ENCODE data around the gene DIS3L2.

Gene DIS3L2

DNA sequence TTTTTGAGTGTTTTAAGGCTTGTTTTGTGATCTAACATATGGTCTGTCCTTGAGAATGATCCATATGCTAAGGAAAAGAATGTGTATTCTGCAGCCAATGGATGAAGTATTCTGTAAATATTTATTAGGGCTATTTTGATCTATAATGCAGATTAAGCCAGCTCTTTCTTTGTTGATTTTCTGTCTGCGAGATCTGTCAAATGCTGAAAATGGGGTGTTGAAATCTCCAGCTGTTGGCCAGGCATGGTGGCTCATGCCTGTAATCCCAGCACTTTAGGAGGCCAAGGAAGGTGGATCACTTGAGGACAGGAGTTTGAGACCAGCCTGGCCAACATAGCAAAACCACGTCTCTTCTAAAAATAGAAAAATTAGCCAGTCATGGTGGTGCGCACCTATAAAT is 132.7 kb downstream of the DIS3L2 start:
- no peak overlapping the region for H3K4me3 ChIP-seq (ENCODE audit: low read depth, low read length)
- TF ChIP-seq, protein P1, sequence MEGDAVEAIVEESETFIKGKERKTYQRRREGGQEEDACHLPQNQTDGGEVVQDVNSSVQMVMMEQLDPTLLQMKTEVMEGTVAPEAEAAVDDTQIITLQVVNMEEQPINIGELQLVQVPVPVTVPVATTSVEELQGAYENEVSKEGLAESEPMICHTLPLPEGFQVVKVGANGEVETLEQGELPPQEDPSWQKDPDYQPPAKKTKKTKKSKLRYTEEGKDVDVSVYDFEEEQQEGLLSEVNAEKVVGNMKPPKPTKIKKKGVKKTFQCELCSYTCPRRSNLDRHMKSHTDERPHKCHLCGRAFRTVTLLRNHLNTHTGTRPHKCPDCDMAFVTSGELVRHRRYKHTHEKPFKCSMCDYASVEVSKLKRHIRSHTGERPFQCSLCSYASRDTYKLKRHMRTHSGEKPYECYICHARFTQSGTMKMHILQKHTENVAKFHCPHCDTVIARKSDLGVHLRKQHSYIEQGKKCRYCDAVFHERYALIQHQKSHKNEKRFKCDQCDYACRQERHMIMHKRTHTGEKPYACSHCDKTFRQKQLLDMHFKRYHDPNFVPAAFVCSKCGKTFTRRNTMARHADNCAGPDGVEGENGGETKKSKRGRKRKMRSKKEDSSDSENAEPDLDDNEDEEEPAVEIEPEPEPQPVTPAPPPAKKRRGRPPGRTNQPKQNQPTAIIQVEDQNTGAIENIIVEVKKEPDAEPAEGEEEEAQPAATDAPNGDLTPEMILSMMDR (IDR thresholded peaks at IDR 0.05; ENCODE audit: low read depth, low read length): no peak
- no peaks in the 10 kb centered on the region for H3K9me3 ChIP-seq (ENCODE audit: severe bottlenecking)
- no peaks in the 10 kb centered on the region for H3K27me3 ChIP-seq (ENCODE audit: insufficient read depth, low read depth, severe bottlenecking)
- H3K36me3 ChIP-seq: no peaks in the 10 kb centered on the region
- DNase-seq: no peak
- H3K27ac ChIP-seq: no peak overlapping the region

DNA sequence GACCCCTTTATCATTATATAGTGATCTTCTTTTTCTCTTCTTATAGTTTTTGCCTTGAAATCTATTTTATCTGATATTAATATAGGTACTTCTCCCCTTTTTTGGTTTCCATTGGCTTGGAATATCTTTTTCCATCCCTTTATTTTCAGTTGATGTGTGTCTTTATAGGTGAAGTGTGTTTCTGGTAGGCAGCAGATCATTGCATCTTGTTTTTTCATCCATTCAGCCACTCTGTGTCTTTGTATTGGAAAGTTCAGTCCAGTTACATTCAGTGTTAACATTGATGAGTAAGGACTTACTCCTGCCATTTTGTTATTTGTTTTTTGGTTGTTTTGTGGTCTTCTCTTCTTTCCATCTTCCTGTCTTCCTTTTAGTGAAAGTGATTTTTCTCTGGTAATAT is 133.4 kb downstream of the DIS3L2 start:
- no peaks in the 10 kb centered on the region for H3K27me3 ChIP-seq (ENCODE audit: insufficient read depth, low read depth, severe bottlenecking)
- H3K9me3 ChIP-seq (ENCODE audit: severe bottlenecking): no peaks in the 10 kb centered on the region
- DNase-seq: no peak

DNA sequence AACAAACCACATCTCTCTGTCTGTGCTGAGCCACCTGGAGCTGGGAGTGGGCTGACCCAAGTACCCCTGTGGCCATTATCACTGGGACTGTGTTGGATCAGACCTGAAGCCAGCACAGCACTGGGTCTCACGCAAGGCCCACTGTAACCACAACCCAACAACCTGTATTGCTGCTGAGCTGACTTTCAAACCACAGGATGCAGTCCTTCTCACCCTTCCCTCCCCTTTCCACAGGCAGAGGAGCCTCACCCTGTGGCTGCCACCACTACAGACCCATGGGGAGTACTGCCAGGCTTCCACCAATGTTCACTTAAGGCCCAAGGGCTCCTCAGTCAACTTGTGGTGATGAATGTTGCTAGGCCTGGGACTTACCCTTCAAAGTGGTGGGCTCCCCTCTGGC is 135.7 kb downstream of the DIS3L2 start:
- Histone ChIP-seq H3K9me3 (ENCODE audit: severe bottlenecking) (no peaks in the 10 kb centered on the region), H3K27me3 (ENCODE audit: insufficient read depth, low read depth, severe bottlenecking) (no peaks in the 10 kb centered on the region), H3K4me3 (ENCODE audit: low read depth, low read length) (no peak overlapping the region), H3K27ac (no peak overlapping the region), H3K36me3 (no peaks in the 10 kb centered on the region)
- TF ChIP-seq, protein P1 (IDR thresholded peaks at IDR 0.05; ENCODE audit: low read depth, low read length): no peak
- DNase-seq: no peak

More for the DNA sequence above, 133.4 kb downstream of the DIS3L2 start:
- TF ChIP-seq, protein P1 (IDR thresholded peaks at IDR 0.05; ENCODE audit: low read depth, low read length): no peak
- no peak overlapping the region for H3K4me3 ChIP-seq (ENCODE audit: low read depth, low read length)
- H3K27ac ChIP-seq: no peak overlapping the region
- no peaks in the 10 kb centered on the region for H3K36me3 ChIP-seq

DNA sequence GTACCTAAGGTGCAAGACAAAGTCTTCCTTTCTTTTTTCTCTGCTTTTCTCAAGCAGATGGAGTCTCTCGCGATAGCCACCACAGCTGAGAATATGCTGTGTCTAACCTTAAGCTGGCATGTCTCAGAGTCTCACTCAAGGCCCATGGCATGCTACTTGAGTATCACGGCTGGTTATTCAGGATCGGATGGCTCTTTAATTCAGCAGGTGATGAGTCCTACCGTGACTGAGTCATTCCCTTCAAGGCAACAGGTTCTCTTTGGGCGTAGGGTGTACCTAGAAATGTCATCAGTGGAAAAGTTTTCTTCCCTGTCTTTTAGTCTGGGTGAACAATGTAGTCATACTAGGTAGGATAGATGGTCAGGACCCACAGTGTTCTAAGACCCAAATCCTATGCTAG is 136.2 kb downstream of the DIS3L2 start:
- H3K9me3 ChIP-seq (ENCODE audit: severe bottlenecking): no peaks in the 10 kb centered on the region
- DNase-seq: no peak
- TF ChIP-seq, protein P1 (IDR thresholded peaks at IDR 0.05; ENCODE audit: low read depth, low read length): no peak
- H3K4me3 ChIP-seq (ENCODE audit: low read depth, low read length): no peak overlapping the region
- H3K27ac ChIP-seq: no peak overlapping the region
- no peaks in the 10 kb centered on the region for H3K27me3 ChIP-seq (ENCODE audit: insufficient read depth, low read depth, severe bottlenecking)
- H3K36me3 ChIP-seq: no peaks in the 10 kb centered on the region

DNA sequence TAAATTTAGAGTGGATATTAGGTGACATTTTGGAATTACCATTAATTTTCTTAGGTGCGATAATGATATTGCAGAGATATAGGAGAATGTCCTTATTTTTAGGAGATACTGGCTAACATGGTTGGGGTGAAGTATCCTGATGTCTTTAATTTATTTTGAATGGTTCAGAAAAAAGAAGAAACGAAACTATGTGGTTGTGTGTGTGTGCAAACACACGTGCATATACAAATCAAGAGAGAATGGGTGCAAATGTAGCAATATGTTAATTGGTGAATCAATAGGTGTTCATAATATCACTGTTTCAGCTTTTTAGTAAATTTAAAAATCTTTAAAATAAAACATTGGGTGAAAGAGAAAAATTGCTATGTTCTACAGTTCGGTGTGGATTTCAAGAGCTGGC is 140.9 kb downstream of the DIS3L2 start:
- TF ChIP-seq, protein P1 (IDR thresholded peaks at IDR 0.05; ENCODE audit: low read depth, low read length): no peak
- Histone ChIP-seq H3K9me3 (ENCODE audit: severe bottlenecking) (no peaks in the 10 kb centered on the region), H3K27me3 (ENCODE audit: insufficient read depth, low read depth, severe bottlenecking) (no peaks in the 10 kb centered on the region), H3K36me3 (no peaks in the 10 kb centered on the region), H3K27ac (no peak overlapping the region), H3K4me3 (ENCODE audit: low read depth, low read length) (no peak overlapping the region)
- DNase-seq: no peak

DNA sequence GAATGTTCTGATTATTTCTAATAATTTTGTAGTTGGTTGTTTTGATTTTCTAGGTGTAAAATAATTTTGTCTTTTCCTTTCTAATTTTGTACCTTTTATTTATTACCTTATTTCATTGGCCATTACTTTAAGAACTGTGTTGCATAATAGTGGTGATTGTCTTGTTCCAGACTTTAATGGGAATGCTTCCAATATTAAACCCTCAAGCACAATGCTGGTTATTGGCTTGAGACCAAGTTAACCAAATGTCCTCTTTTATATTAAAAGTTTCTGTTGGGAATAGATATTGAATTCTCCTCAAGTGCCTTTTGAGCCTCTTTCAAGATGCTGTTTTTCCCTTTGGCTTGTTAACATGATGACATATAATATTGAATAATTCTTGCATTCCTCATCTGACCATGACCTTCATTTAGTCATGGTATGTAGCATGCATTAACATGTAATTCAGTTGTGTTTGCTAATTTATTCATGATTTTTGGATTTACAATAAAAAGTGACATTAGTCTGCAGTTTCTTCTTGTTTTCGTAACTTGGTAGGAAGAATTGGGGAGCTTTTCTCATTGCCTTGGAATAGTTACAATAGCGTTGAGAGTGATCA is 141.7 kb downstream of the DIS3L2 start:
- H3K27me3 ChIP-seq (ENCODE audit: insufficient read depth, low read depth, severe bottlenecking): no peaks in the 10 kb centered on the region
- H3K9me3 ChIP-seq (ENCODE audit: severe bottlenecking): no peaks in the 10 kb centered on the region
- no peak for DNase-seq
- no peak overlapping the region for H3K27ac ChIP-seq
- no peaks in the 10 kb centered on the region for H3K36me3 ChIP-seq
- no peak overlapping the region for H3K4me3 ChIP-seq (ENCODE audit: low read depth, low read length)
- TF ChIP-seq, protein P1 (IDR thresholded peaks at IDR 0.05; ENCODE audit: low read depth, low read length): no peak

Data from WERI-Rb-1 (cell line).